Stimulated activated CD4-positive, alpha-beta T cell treated with anti-CD3 and anti-CD28 coated beads, Interleukin-12 subunit alpha, Interleukin-12 subunit beta, amount 100 ng/mL, for 4 hours (primary cell): ENCODE measurements around the gene PDE6A.

Experiments
- DNase-seq: peaks from one replicate; pipeline ENCODE4 v3.0.0-alpha.2; 2020

Gene PDE6A

GRCh38 chr5:149924486-149924885 lies 20.1 kb downstream of the PDE6A start:
- DNase-seq = no peak

DNA sequence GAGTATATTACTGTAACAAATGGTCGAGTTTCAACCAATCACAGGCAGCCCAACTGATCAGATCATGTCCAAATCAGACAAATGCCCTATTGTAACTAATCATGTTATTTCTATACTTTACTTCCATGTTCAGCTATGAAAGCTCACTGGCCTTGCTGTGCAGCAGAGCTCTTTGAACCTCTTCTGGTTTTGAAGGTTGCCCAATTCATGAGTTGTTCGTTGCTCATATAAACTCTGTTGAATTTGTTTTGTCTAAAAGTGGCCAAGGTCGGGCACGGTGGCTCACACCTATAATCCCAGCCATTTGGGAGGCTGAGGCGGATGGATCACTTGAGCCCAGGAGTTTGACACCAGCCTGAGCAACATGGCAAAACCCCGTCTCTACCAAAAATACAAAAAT lies 21.6 kb downstream of the PDE6A start:
- no peak for DNase-seq

DNA sequence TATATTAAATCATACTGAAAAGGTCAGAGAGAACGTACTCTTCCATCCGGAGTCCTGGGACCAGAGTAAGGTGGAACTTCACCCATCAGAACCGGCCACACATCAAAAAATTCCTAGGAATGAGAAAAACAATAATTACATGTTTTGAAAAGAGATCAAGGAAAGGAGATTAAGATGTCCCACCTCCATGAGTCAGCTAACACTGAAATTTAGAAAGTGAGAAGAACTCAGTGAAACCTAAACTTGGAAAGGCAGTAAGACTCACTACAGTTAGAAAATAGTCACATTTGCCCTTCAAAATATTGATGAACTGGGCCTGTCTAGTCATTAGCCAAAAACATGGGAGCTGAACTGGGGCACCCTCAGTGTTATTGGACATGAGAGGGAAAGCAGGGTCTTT lies 23.0 kb downstream of the PDE6A start:
- DNase-seq = no peak

DNA sequence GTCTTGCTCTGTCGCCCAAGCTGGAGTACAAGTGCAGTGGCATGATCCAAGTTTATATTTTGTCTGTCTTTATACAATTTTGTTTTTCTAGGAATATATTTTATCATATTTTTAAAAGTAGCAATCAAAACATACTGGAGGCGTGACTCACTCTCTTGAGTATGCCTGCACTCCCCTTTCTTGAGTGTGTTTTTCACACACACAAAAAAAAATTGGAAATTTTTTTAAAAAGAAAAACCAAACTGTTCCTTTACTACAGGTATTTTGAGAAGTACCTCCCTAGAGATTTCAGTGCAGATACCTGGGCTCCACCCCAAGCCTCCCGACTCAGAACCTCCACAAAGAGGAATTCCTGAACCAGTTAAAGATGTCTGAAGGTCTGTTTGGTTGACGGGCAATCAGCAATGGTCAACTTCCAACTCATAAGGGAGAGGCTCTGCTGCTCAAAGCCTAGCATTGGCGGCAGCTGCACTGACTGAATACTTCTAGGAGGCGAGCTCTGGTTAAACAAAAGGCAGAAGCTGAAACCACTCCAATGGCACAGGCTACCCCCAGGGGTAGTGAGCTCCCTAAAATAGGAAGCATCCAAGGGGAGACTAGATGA lies 27.4 kb downstream of the PDE6A start:
- no peak for DNase-seq

- no peak for DNase-seq
Measured at GRCh38 chr5:149916334-149917072, 28.1 kb downstream of the PDE6A start.

- no peak for DNase-seq
Measured at GRCh38 chr5:149915392-149916260, 29.0 kb downstream of the PDE6A start.

GRCh38 chr5:149913436-149914419 lies 30.9 kb downstream of the PDE6A start:
- no peak for DNase-seq

- no peak for DNase-seq
Measured at GRCh38 chr5:149912226-149912871, 32.2 kb downstream of the PDE6A start.

DNA sequence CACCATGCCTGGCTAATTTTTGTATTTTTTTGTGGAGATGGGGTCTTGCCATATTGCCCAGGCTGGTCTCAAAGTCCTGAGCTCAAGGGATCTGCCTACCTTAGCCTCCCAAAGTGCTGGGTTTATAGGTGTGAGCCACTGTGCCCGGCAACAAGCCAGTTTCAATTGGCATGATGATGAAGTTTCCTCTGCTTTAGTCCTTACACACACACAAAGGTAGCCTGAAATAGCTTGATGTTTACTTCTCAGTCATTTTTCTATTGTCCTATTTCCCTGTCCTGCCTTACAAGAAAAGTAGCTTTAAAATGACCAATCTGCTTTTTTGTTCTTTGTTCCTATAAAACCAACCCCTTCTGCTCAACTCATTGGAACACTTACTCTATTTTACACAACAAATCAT lies 33.6 kb downstream of the PDE6A start:
- no peak for DNase-seq

DNA sequence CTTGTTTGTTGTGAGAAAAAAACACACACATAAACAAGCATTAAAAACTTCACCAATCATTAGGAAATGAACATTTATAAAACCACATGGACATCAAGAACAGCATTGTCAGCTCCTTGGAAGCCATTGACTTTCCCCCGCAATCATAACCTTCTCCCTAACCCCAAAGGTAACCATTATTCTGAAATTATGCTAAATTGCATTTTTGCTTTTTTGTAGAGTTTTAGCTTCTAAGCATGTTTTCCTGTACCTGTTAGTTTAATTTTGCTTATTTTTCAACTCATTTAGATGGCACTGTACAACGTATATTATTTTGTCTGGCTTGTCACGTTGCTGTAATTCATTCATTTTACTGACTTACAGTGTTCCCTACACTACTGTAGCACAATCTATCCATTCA lies 36.8 kb downstream of the PDE6A start:
- no peak for DNase-seq

DNA sequence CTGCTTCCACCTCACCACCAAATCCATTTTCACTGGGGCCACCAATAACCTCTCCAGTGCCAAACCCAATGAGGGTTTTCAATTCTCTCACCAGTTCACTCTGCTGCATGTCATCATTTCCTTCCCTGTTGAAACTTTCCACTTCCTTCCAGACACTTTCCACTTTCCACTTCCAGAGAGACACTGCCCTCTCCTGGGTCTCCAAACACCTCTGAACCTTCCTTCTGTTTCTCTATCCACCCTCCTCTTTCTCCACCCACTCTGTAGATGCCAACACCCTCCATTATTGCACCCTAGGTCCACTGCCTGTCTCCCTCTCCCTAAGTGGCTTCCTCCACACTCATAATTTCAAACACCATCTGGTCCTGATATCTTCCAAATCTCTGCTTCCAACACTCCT lies 39.6 kb downstream of the PDE6A start:
- DNase-seq = no peak

- DNase-seq = no peak
Measured at GRCh38 chr5:149904293-149904886, 40.2 kb downstream of the PDE6A start.

DNA sequence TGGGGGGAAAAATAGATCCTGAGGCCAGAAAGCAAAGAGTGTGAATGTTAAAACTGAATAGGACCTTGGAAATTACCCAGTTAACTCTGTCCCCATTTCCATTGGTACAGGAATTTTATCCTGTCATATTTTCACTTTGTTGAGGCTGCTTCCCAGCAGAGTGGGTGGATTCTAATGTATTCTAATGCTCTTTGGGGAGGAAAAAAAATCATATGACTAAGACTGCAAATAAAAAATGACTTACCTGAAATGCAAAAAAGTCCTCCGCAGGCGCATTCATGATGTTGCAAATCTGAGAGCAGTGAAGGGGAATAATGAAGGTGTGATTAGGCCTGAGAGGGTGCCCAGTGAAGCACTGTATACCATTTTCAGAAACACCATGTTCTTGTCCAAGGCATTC lies 41.2 kb downstream of the PDE6A start:
- DNase-seq = no peak

DNA sequence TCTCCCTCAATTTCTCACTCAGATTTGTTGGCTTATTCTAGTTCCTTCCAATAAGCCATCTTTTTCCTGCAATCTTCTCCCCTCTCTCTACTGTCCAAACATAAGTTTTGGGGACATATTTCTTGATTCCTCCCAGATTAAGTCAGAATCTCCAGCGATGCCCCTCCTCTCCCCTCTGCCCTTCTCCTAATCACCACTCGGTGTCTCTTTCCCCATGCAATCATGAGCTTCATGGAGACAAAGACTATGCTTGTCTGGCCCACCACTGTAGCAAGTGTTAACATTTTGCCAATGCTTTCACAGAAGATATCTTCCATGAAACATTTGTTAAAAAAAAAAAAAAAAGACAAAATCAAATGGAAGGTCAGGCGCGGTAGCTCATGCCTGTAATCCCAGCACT lies 42.4 kb downstream of the PDE6A start:
- DNase-seq = no peak

GRCh38 chr5:149901511-149901910 lies 43.1 kb downstream of the PDE6A start:
- no peak for DNase-seq

DNA sequence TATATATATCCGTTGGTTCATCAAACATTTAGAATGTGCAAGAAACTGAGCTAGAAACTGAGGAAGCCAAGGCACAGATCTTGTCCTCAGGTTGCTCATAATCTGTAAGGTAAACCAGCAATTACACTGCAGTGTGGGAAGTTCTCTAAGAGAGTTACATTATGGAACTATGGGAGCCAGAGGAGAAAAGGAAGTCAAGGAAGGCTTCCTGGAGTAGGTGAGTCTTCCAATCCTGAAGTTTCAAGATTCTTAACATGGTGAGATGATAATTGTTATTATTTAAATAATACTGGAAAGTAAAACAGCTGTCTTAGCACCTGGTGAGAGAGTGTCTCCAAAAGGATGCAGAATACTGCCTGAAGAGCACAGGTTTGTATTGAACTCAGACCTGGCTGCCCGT lies 44.2 kb downstream of the PDE6A start:
- DNase-seq = no peak

DNA sequence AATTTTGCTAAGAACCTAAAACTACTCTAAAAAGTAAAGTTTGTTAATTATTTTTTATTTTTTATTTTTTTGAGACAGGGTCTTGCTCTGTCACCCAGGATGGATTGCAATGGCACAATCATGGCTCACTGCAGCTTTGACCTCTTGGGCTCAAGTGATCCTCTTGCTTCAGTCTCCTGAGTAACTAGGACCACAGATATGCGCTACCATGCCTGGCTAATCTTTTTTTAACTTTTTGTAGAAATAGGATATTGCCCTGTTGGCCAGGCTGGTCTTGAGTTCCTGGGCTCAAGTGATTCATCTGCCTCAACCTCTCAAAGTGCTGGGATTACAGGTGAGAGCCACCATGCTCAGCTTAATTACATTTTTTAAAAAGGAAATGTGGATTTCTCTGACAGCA lies 45.8 kb downstream of the PDE6A start:
- DNase-seq = no peak

GRCh38 chr5:149895416-149896345 lies 48.9 kb downstream of the PDE6A start:
- no peak for DNase-seq

- DNase-seq = no peak
Measured at GRCh38 chr5:149894237-149894636, 50.4 kb downstream of the PDE6A start.

DNA sequence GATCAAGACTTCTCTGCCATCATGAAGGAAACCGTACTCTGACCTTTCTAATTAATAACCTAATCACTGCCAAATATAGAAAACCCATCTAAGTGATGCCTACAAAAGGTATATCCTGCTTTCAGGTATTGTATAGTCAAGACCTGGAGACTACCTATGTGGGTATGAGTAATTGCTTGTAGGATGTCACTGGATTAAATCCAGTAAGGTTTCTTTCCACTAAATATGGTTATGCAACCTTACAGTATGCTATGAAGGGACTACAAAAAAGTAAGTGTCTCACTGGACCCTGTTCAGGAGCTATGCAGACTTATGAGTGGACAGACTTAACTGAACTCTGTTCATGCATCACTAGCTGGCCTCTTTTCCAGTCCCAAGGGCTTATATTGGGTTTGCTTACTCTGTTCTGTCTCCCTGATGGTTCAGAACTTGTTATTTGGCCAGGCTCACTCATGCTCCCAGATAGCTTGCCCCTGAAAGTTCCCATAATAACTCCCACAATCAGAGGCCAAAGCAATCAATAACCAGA lies 51.1 kb downstream of the PDE6A start:
- no peak for DNase-seq
